Nephron (organoid): ENCODE measurements around the gene NUCB1.
"Not testable (repeated sequence)": the region's sequence is repeated elsewhere in the genome, so short reads cannot be mapped to it uniquely, and the experiment has no call there.

ENCODE experiments used
- H3K27ac Mint-ChIP-seq, 3 experiments: 2 replicates each; pipeline ENCODE4 v1.8.0; 2020; ENCODE audit warnings: mixed read lengths in 3 of 3, mild to moderate bottlenecking in 2 of 3, moderate library complexity in 1 of 3
- H3K27me3 Mint-ChIP-seq: 2 replicates; pipeline ENCODE4 v1.8.0; 2021; ENCODE audit warnings: low read depth, mild to moderate bottlenecking, moderate library complexity, mixed read lengths
- H3K36me3 Mint-ChIP-seq: 2 replicates; pipeline ENCODE4 v1.8.0; 2020; ENCODE audit warnings: low read depth, mixed read lengths
- H3K4me1 Mint-ChIP-seq: 2 replicates; pipeline ENCODE4 v1.8.0; 2020; ENCODE audit warnings: mixed read lengths
- H3K4me3 Mint-ChIP-seq, 3 experiments: 2 replicates each; pipeline ENCODE4 v1.8.0; 2020; ENCODE audit warnings: mild to moderate bottlenecking in 3 of 3, mixed read lengths in 3 of 3, moderate library complexity in 2 of 3
- H3K9me3 Mint-ChIP-seq: 2 replicates; pipeline ENCODE4 v1.8.0; 2020; ENCODE audit warnings: mixed read lengths
- CTCF ChIP-seq, 3 experiments: fragments of 200-600 bp; sonication (generic); IDR thresholded peaks; one replicate each; pipeline ENCODE4 v1.5.0; 2021; ENCODE audit warnings: antibody characterized with exemption in 3 of 3; ENCODE audit not compliant: unreplicated experiment in 3 of 3

The NUCB1 gene

GRCh38 chr19:48872182-48872883 lies 27.8 kb upstream of the NUCB1 start, which contains the start of gene PPP1R15A:
Gene PPP1R15A, plus strand, starts transcription at chr19:48872421. Its CDS starts 813 bp downstream, at chr19:48873234.
- TF ChIP-seq CTCF (IDR thresholded peaks at IDR 0.05; ENCODE audit: unreplicated experiment in 3 of 3) = no peak
- H3K27ac Mint-ChIP-seq = peak within 1 kb of the TSS; percentile 98 to 100 (median 99)
- peaks cover 57% of the 10 kb centered on the region for H3K4me1 Mint-ChIP-seq
- no peaks in the 10 kb centered on the region for H3K9me3 Mint-ChIP-seq
- peaks cover 3% of the 10 kb centered on the region for H3K27me3 Mint-ChIP-seq
- H3K36me3 Mint-ChIP-seq = peaks cover 36% of the 10 kb centered on the region
- peak within 1 kb of the TSS; percentile 99 to 100 (median 99) for H3K4me3 Mint-ChIP-seq

GRCh38 chr19:48872884-48873475 lies 27.1 kb upstream of the NUCB1 start:
- Mint-ChIP-seq H3K27me3 (peaks cover 3% of the 10 kb centered on the region), H3K9me3 (no peaks in the 10 kb centered on the region), H3K4me1 (peaks cover 54% of the 10 kb centered on the region), H3K4me3 (peak overlapping the region; percentile 99 to 100 (median 99)), H3K27ac (peak overlapping the region; percentile 98 to 100 (median 99)), H3K36me3 (peaks cover 40% of the 10 kb centered on the region)
- TF ChIP-seq CTCF (IDR thresholded peaks at IDR 0.05; ENCODE audit: unreplicated experiment in 3 of 3) = no peak

DNA sequence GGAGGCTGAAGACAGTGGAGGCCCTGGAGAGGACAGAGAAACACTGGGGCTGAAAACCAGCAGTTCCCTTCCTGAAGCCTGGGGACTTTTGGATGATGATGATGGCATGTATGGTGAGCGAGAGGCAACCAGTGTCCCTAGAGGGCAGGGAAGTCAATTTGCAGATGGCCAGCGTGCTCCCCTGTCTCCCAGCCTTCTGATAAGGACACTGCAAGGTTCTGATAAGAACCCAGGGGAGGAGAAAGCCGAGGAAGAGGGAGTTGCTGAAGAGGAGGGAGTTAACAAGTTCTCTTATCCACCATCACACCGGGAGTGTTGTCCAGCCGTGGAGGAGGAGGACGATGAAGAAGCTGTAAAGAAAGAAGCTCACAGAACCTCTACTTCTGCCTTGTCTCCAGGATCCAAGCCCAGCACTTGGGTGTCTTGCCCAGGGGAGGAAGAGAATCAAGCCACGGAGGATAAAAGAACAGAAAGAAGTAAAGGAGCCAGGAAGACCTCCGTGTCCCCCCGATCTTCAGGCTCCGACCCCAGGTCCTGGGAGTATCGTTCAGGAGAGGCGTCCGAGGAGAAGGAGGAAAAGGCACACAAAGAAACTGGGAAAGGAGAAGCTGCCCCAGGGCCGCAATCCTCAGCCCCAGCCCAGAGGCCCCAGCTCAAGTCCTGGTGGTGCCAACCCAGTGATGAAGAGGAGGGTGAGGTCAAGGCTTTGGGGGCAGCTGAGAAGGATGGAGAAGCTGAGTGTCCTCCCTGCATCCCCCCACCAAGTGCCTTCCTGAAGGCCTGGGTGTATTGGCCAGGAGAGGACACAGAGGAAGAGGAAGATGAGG lies 26.4 kb upstream of the NUCB1 start:
- H3K4me1 Mint-ChIP-seq = peaks cover 47% of the 10 kb centered on the region
- peaks cover 47% of the 10 kb centered on the region for H3K36me3 Mint-ChIP-seq
- H3K27me3 Mint-ChIP-seq = peaks cover 3% of the 10 kb centered on the region
- H3K9me3 Mint-ChIP-seq = no peaks in the 10 kb centered on the region
- H3K27ac Mint-ChIP-seq = peak overlapping the region; percentile 98 to 100 (median 99)
- no peak for TF ChIP-seq CTCF (IDR thresholded peaks at IDR 0.05; ENCODE audit: unreplicated experiment in 3 of 3)
- H3K4me3 Mint-ChIP-seq = peak overlapping the region; percentile 99 to 100 (median 99)

- Mint-ChIP-seq H3K36me3 (peaks cover 51% of the 10 kb centered on the region), H3K9me3 (no peaks in the 10 kb centered on the region), H3K27me3 (peaks cover 3% of the 10 kb centered on the region), H3K27ac (peak overlapping the region; percentile 54 to 99 (median 98)), H3K4me3 (peak overlapping the region; percentile 99 to 100 (median 99)), H3K4me1 (peaks cover 43% of the 10 kb centered on the region)
- no peak for TF ChIP-seq CTCF (IDR thresholded peaks at IDR 0.05; ENCODE audit: unreplicated experiment in 3 of 3)
These were observed 25.6 kb upstream of the NUCB1 start for GRCh38 chr19:48874303-48875135.

DNA sequence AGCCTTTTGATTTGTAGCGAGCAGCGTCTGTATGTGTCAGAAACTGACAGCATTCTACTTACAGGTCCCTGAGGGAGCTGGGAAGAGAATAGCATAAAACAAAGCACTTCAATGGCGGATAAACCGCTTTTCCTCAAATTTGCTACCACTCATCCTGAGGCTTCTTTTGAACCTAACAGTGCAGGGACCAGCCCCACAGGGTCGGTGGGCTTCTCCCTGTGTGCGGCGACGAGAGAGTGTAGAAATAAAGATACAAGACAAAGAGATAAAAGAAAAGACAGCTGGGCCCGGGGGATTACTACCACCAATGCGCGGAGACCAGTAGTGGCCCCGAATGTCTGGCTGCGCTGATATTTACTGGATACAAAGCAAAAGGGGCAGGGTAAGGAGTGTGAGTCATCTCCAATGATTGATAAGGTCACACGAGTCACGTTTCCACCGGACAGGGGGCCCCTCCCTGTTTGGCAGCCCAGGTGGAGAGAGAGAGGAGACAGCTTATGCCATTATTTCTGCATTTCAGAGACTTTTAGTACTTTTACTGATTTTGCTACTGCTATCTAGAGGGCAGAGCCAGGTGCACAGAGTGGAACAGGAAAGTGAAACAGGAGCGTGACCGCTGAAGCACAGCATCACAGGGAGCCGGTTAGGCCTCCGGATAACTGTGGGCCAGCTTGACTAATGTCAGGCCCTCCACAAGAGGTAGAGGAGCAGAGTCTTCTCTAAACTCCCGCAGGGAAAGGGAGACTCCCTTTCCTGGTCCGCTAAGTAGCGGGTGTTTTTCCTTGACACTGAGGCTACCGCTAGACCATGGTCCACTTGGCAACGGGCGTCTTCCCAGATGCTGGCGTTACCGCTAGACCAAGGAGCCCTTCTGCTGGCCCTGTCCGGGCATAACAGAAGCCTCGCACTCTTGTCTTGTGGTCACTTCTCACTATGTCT lies 23.8 kb upstream of the NUCB1 start:
- not testable (repeated sequence) for H3K27me3 Mint-ChIP-seq, H3K9me3 Mint-ChIP-seq
- peak overlapping the region; percentile 99 to 100 (median 99) for H3K4me3 Mint-ChIP-seq
- peaks cover 53% of the 10 kb centered on the region for H3K36me3 Mint-ChIP-seq
- peak overlapping the region; percentile 24 to 74 (median 67) for H3K27ac Mint-ChIP-seq
- peaks cover 43% of the 10 kb centered on the region for H3K4me1 Mint-ChIP-seq
